ENCODE measurements around the gene BEND4. TPM values are rescaled to one million over a fixed set of nuclear protein-coding genes. Genes with fewer than 3 reads are reported as not detected.
"Not testable (repeated sequence)": the region's sequence is repeated elsewhere in the genome, so short reads cannot be mapped to it uniquely, and the experiment has no call there.

The BEND4 gene
- 0.04 TPM for total RNA-seq
- under 1 TPM; 0.03 to 0.26 (median 0.07) TPM for polyA plus RNA-seq (ENCODE audit: insufficient read depth in 1 of 8, insufficient read length in 8 of 8, low replicate concordance in 1 of 8)
- long read RNA-seq, donor 1: 0 reads
- long read RNA-seq, donor 2: 0 reads
- long read RNA-seq, donor 3: 0 reads
- long read RNA-seq, donor 4: 0 reads
- long read RNA-seq, donor 5: 0 reads
- long read RNA-seq, donor 6: 0 reads
- long read RNA-seq, donor 7: 0 reads
- long read RNA-seq, donor 8: 0 reads
- long read RNA-seq, donor 9: 0 reads
- long read RNA-seq, donor 10: 0 reads
- long read RNA-seq, donor 11: 0 reads

- Histone ChIP-seq H3K4me3 (ENCODE audit: low read length) (peak within 1 kb of the TSS; percentile 26), H3K36me3 (ENCODE audit: control insufficient read depth, insufficient read depth, low read length) (no peaks in the 10 kb centered on the region), H3K9me3 (replicated peaks; ENCODE audit: control insufficient read depth, low read depth, low read length) (no peaks in the 10 kb centered on the region), H3K27me3 (ENCODE audit: control insufficient read depth, insufficient read depth, low read length) (peaks cover 48% of the 10 kb centered on the region), H3K4me1 (ENCODE audit: control insufficient read depth, insufficient read depth, low read length) (peaks cover 11% of the 10 kb centered on the region), H3K27ac (ENCODE audit: low read length) (no peak within 1 kb of the TSS)
- DNase-seq: peak; percentile 22
- 6% methylated on average over 37 of the region's 49 CpGs for WGBS (ENCODE audit: insufficient coverage)
Measured at GRCh38 chr4:42152507-42153504, at the start of gene BEND4. Gene BEND4 (minus strand): TSS chr4:42152655. CDS start chr4:42152143, 512 bp downstream.

GRCh38 chr4:42197341-42197740, 44.9 kb upstream of the BEND4 start:
- WGBS (ENCODE audit: insufficient coverage): 40% methylated on average over 2 of the region's 5 CpGs
- H3K4me1 ChIP-seq (ENCODE audit: control insufficient read depth, insufficient read depth, low read length): no peaks in the 10 kb centered on the region
- no peaks in the 10 kb centered on the region for H3K9me3 ChIP-seq (replicated peaks; ENCODE audit: control insufficient read depth, low read depth, low read length)
- no peak for DNase-seq
- H3K36me3 ChIP-seq (ENCODE audit: control insufficient read depth, insufficient read depth, low read length): no peaks in the 10 kb centered on the region
- H3K27me3 ChIP-seq (ENCODE audit: control insufficient read depth, insufficient read depth, low read length): no peaks in the 10 kb centered on the region
- H3K27ac ChIP-seq (ENCODE audit: low read length): no peak overlapping the region
- H3K4me3 ChIP-seq (ENCODE audit: low read length): no peak overlapping the region

- 86% methylated on average over 2 of the region's 2 CpGs for WGBS (ENCODE audit: insufficient coverage)
- Histone ChIP-seq H3K4me1 (ENCODE audit: control insufficient read depth, insufficient read depth, low read length) (no peaks in the 10 kb centered on the region), H3K27ac (ENCODE audit: low read length) (no peak overlapping the region), H3K27me3 (ENCODE audit: control insufficient read depth, insufficient read depth, low read length) (no peaks in the 10 kb centered on the region), H3K4me3 (ENCODE audit: low read length) (no peak overlapping the region), H3K9me3 (replicated peaks; ENCODE audit: control insufficient read depth, low read depth, low read length) (no peaks in the 10 kb centered on the region), H3K36me3 (ENCODE audit: control insufficient read depth, insufficient read depth, low read length) (no peaks in the 10 kb centered on the region)
- DNase-seq: no peak
Measured at GRCh38 chr4:42172921-42173320, 20.5 kb upstream of the BEND4 start.

- Histone ChIP-seq H3K27me3 (ENCODE audit: control insufficient read depth, insufficient read depth, low read length) (no peaks in the 10 kb centered on the region), H3K9me3 (replicated peaks; ENCODE audit: control insufficient read depth, low read depth, low read length) (no peaks in the 10 kb centered on the region), H3K27ac (ENCODE audit: low read length) (no peak overlapping the region), H3K4me3 (ENCODE audit: low read length) (no peak overlapping the region), H3K4me1 (ENCODE audit: control insufficient read depth, insufficient read depth, low read length) (no peaks in the 10 kb centered on the region), H3K36me3 (ENCODE audit: control insufficient read depth, insufficient read depth, low read length) (no peaks in the 10 kb centered on the region)
- 78% methylated on average over 4 of the region's 5 CpGs for WGBS (ENCODE audit: insufficient coverage)
- DNase-seq: no peak
Measured at GRCh38 chr4:42172128-42172790, 19.8 kb upstream of the BEND4 start.

GRCh38 chr4:42167709-42168108, 15.3 kb upstream of the BEND4 start:
- no peaks in the 10 kb centered on the region for H3K4me1 ChIP-seq (ENCODE audit: control insufficient read depth, insufficient read depth, low read length)
- WGBS (ENCODE audit: insufficient coverage): 70% methylated on average over 2 of the region's 5 CpGs

GRCh38 chr4:42166186-42166585, 13.7 kb upstream of the BEND4 start:
- not testable (repeated sequence) for H3K27me3 ChIP-seq (ENCODE audit: control insufficient read depth, insufficient read depth, low read length); H3K9me3 ChIP-seq (replicated peaks; ENCODE audit: control insufficient read depth, low read depth, low read length); H3K4me1 ChIP-seq (ENCODE audit: control insufficient read depth, insufficient read depth, low read length); H3K27ac ChIP-seq (ENCODE audit: low read length); H3K4me3 ChIP-seq (ENCODE audit: low read length); DNase-seq; H3K36me3 ChIP-seq (ENCODE audit: control insufficient read depth, insufficient read depth, low read length)
- 89% methylated on average over 3 of the region's 6 CpGs for WGBS (ENCODE audit: insufficient coverage)

More at GRCh38 chr4:42167709-42168108, 15.3 kb upstream of the BEND4 start:
- H3K27ac ChIP-seq (ENCODE audit: low read length): no peak overlapping the region
- no peaks in the 10 kb centered on the region for H3K36me3 ChIP-seq (ENCODE audit: control insufficient read depth, insufficient read depth, low read length)
- H3K27me3 ChIP-seq (ENCODE audit: control insufficient read depth, insufficient read depth, low read length): no peaks in the 10 kb centered on the region
- no peak overlapping the region for H3K4me3 ChIP-seq (ENCODE audit: low read length)
- no peak for DNase-seq
- no peaks in the 10 kb centered on the region for H3K9me3 ChIP-seq (replicated peaks; ENCODE audit: control insufficient read depth, low read depth, low read length)

- Histone ChIP-seq H3K27ac (ENCODE audit: low read length) (no peak overlapping the region), H3K9me3 (replicated peaks; ENCODE audit: control insufficient read depth, low read depth, low read length) (no peaks in the 10 kb centered on the region), H3K4me3 (ENCODE audit: low read length) (no peak overlapping the region), H3K27me3 (ENCODE audit: control insufficient read depth, insufficient read depth, low read length) (peaks cover 9% of the 10 kb centered on the region), H3K4me1 (ENCODE audit: control insufficient read depth, insufficient read depth, low read length) (no peaks in the 10 kb centered on the region), H3K36me3 (ENCODE audit: control insufficient read depth, insufficient read depth, low read length) (no peaks in the 10 kb centered on the region)
- DNase-seq: no peak
- 72% methylated on average over 5 of the region's 8 CpGs for WGBS (ENCODE audit: insufficient coverage)
Measured at GRCh38 chr4:42159271-42160001, 7.0 kb upstream of the BEND4 start.

- under 1% methylated on average over 115 of the region's 122 CpGs for WGBS (ENCODE audit: insufficient coverage)
- DNase-seq: peak; percentile 49
- peaks cover 48% of the 10 kb centered on the region for H3K27me3 ChIP-seq (ENCODE audit: control insufficient read depth, insufficient read depth, low read length)
- H3K4me3 ChIP-seq (ENCODE audit: low read length): peak overlapping the region; percentile 24
- peaks cover 11% of the 10 kb centered on the region for H3K4me1 ChIP-seq (ENCODE audit: control insufficient read depth, insufficient read depth, low read length)
- no peak overlapping the region for H3K27ac ChIP-seq (ENCODE audit: low read length)
- H3K36me3 ChIP-seq (ENCODE audit: control insufficient read depth, insufficient read depth, low read length): no peaks in the 10 kb centered on the region
- no peaks in the 10 kb centered on the region for H3K9me3 ChIP-seq (replicated peaks; ENCODE audit: control insufficient read depth, low read depth, low read length)
Measured at GRCh38 chr4:42151568-42152506, 618 bp downstream of the BEND4 start.

Data from muscle of leg (tissue), 16 donors.